Activated CD8-positive, alpha-beta memory T cell treated with anti-CD3 and anti-CD28 coated beads for 4 hours (primary cell): Measurements from ENCODE around the gene EDN1.

Experiments
- DNase-seq, 2 donors: peaks; one replicate each; pipeline ENCODE4 v3.0.0-alpha.2; 2020; ENCODE audit warnings: low read depth in 2 of 2

The EDN1 gene

GRCh38 chr6:12270551-12271230, 19.5 kb upstream of the EDN1 start:
- no peak for DNase-seq

- DNase-seq = no peak
Measured at GRCh38 chr6:12271594-12271993, 18.6 kb upstream of the EDN1 start.

GRCh38 chr6:12271997-12272396, 18.2 kb upstream of the EDN1 start:
- DNase-seq = no peak

GRCh38 chr6:12275107-12275506, 15.1 kb upstream of the EDN1 start:
- DNase-seq = no peak

- DNase-seq = no peak
Measured at GRCh38 chr6:12276930-12277315, 13.2 kb upstream of the EDN1 start.

- no peak for DNase-seq
Measured at GRCh38 chr6:12277386-12277785, 12.8 kb upstream of the EDN1 start.

GRCh38 chr6:12278915-12279314, 11.2 kb upstream of the EDN1 start:
- no peak for DNase-seq

GRCh38 chr6:12279322-12280091, 10.7 kb upstream of the EDN1 start:
- DNase-seq = no peak

- DNase-seq = no peak
Measured at GRCh38 chr6:12280458-12280857, 9.7 kb upstream of the EDN1 start.

GRCh38 chr6:12280902-12281301, 9.3 kb upstream of the EDN1 start:
- no peak for DNase-seq

GRCh38 chr6:12283904-12284303, 6.3 kb upstream of the EDN1 start:
- DNase-seq = no peak

- no peak for DNase-seq
Measured at GRCh38 chr6:12286373-12287110, 3.6 kb upstream of the EDN1 start.

- DNase-seq = no peak
Measured at GRCh38 chr6:12288211-12288618, 1.9 kb upstream of the EDN1 start.

- DNase-seq = no peak
Measured at GRCh38 chr6:12288914-12289313, 1.2 kb upstream of the EDN1 start.

- no peak for DNase-seq
Measured at GRCh38 chr6:12289365-12289919, 719 bp upstream of the EDN1 start.

- no peak for DNase-seq
Measured at GRCh38 chr6:12291071-12291838, 1.1 kb downstream of the EDN1 start.

- no peak for DNase-seq
Measured at GRCh38 chr6:12291839-12292604, 1.9 kb downstream of the EDN1 start.

GRCh38 chr6:12293235-12293930, 3.2 kb downstream of the EDN1 start:
- DNase-seq = no peak

- DNase-seq = no peak
Measured at GRCh38 chr6:12293931-12294807, 4.0 kb downstream of the EDN1 start.
